Fibroblast of lung (primary cell): Measurements from ENCODE around the gene RPUSD3. TPM values are rescaled to one million over a fixed set of nuclear protein-coding genes. Genes with fewer than 3 reads are reported as not detected.

Source experiments
- DNase-seq, 2 donors: peaks; one replicate each; pipeline versions ENCODE4 v3.0.0 to v3.0.0-alpha.2; 2010; ENCODE audit warnings: low read depth in 2 of 2
- H2AFZ ChIP-seq: 2 replicates; pipeline ENCODE4 v1.5.1; 2012; ENCODE audit warnings: low read length, control low read depth, inconsistent platforms
- H3K27ac ChIP-seq: 2 replicates; pipeline ENCODE4 v1.5.1; 2011; ENCODE audit warnings: low read length, control low read depth; ENCODE audit not compliant: insufficient read depth
- H3K27me3 ChIP-seq: 2 replicates; pipeline ENCODE4 v1.5.1; 2011; ENCODE audit warnings: mild to moderate bottlenecking, low read length; ENCODE audit not compliant: control insufficient read depth, insufficient read depth
- H3K36me3 ChIP-seq: 2 replicates; pipeline ENCODE4 v1.5.1; 2011; ENCODE audit warnings: low read length; ENCODE audit not compliant: control insufficient read depth, insufficient read depth
- H3K4me1 ChIP-seq: 2 replicates; pipeline ENCODE4 v1.5.1; 2011; ENCODE audit warnings: low read length; ENCODE audit not compliant: control insufficient read depth, insufficient read depth; ENCODE audit errors: extremely low read depth
- H3K4me2 ChIP-seq: 2 replicates; pipeline ENCODE4 v1.5.1; 2011; ENCODE audit warnings: low read length, control low read depth; ENCODE audit not compliant: insufficient read depth; ENCODE audit errors: extremely low read depth
- H3K4me3 ChIP-seq, 4 experiments: fragments of 200-600 bp in 1 of 4; sonication (generic) in 1 of 4; replicated peaks in 1 of 4; 2 replicates each; pipeline ENCODE4 v1.5.1; 2011 to 2016; ENCODE audit warnings: low read length in 4 of 4, low read depth in 3 of 4, mild to moderate bottlenecking in 3 of 4, control low read depth in 2 of 4, inconsistent platforms in 1 of 4, mixed read lengths in 1 of 4; ENCODE audit not compliant: insufficient read depth in 1 of 4; ENCODE audit errors: control extremely low read depth in 1 of 4
- H3K79me2 ChIP-seq: 2 replicates; pipeline ENCODE4 v1.5.1; 2012; ENCODE audit warnings: mild to moderate bottlenecking, low read length, inconsistent platforms; ENCODE audit not compliant: control insufficient read depth, insufficient read depth
- H3K9ac ChIP-seq: 2 replicates; pipeline ENCODE4 v1.5.1; 2011; ENCODE audit warnings: mild to moderate bottlenecking, low read length, control low read depth; ENCODE audit not compliant: insufficient read depth
- H3K9me3 ChIP-seq: 2 replicates; pipeline ENCODE4 v1.5.1; 2012; ENCODE audit warnings: low read depth, low read length; ENCODE audit not compliant: control insufficient read depth, insufficient read depth
- H4K20me1 ChIP-seq: 2 replicates; pipeline ENCODE4 v1.5.1; 2011; ENCODE audit warnings: low read length; ENCODE audit not compliant: control insufficient read depth, insufficient read depth; ENCODE audit errors: extremely low read depth
- EZH2 ChIP-seq: IDR thresholded peaks from 2 replicates; pipeline ENCODE4 v1.5.1; 2012; ENCODE audit warnings: low read length, control low read depth, mild to moderate bottlenecking; ENCODE audit errors: missing control alignments
- polyA plus RNA-seq, 2 donors: library from polyadenylated mRNA; depleted of rRNA in 1 of 2; stranded (reverse) in 1 of 2; unstranded in 1 of 2; fragments of >200 nt; gene quantifications; 2 replicates each; pipeline ENCODE4 v1.2.1, GENCODE V29; 2011 to 2012; ENCODE audit warnings: missing spikeins in 1 of 2
- total RNA-seq: library from RNA; depleted of rRNA; stranded (reverse); fragments of >200 nt; gene quantifications from 2 replicates; pipeline ENCODE4 v1.2.1, GENCODE V29; 2014
- TF ChIP-seq, protein P1 (sequence below), 2 donors: IDR thresholded peaks in 1 of 2; conservative IDR thresholded peaks in 1 of 2; 1 replicate in 1 of 2; 2 replicates in 1 of 2; pipeline ENCODE4 v1.5.1; 2011 to 2012; ENCODE audit warnings: low read length in 2 of 2, control low read depth in 1 of 2, inconsistent platforms in 1 of 2, low read depth in 1 of 2, mild to moderate bottlenecking in 1 of 2

RPUSD3 gene
- total and polyA plus RNA-seq, 2 donors (not counting 1 experiment from before 2014, with no cell fraction given): 17.3 to 22.1 TPM

DNA sequence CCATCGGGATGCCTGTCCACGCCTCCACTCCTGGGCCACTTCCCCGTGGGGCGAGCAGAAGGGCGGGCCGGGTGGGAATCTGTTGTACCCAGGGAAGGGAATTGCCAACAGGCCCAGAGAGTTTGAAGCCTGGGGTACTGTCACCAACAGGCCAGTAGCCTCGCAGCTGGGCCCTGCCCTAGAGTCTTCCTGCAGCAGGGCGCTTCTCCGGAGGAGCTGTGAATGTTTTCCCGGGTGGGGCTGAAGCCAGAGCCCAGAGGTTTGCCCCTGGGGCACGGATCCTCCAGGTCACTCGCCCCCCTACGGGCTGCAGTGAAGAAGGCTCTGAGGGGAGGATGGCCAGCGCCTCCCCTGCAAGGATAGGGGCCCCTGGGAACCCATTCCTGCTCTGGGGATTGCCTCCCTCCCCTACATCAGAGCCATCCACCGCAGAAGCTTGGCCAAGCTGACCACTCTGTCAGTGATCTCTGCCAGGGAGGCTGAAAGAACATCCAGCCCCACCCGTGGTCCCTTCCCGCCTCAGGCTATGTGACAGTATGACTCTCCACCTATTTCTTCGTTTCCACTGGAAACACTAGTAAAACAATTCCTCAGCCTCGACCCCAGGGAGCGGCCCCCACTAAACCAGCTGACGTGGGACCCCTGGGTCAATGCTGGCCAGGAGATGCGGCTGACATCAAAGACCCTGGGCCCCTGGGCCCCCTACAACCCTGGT, 19.4 kb upstream of the RPUSD3 start:
- peaks cover 5% of the 10 kb centered on the region for H3K4me1 ChIP-seq
- H3K4me2 ChIP-seq: no peak overlapping the region
- TF ChIP-seq, protein P1, sequence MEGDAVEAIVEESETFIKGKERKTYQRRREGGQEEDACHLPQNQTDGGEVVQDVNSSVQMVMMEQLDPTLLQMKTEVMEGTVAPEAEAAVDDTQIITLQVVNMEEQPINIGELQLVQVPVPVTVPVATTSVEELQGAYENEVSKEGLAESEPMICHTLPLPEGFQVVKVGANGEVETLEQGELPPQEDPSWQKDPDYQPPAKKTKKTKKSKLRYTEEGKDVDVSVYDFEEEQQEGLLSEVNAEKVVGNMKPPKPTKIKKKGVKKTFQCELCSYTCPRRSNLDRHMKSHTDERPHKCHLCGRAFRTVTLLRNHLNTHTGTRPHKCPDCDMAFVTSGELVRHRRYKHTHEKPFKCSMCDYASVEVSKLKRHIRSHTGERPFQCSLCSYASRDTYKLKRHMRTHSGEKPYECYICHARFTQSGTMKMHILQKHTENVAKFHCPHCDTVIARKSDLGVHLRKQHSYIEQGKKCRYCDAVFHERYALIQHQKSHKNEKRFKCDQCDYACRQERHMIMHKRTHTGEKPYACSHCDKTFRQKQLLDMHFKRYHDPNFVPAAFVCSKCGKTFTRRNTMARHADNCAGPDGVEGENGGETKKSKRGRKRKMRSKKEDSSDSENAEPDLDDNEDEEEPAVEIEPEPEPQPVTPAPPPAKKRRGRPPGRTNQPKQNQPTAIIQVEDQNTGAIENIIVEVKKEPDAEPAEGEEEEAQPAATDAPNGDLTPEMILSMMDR (conservative IDR thresholded peaks at IDR 0.05 in 1 of 2, IDR thresholded peaks at IDR 0.05 in 1 of 2; ENCODE audit: low read depth in 1 of 2, low read length in 2 of 2): no peak
- no peak for TF ChIP-seq EZH2
- H2AFZ ChIP-seq: peak overlapping the region; percentile 78
- no peaks in the 10 kb centered on the region for H3K27me3 ChIP-seq
- DNase-seq: no peak
- H3K9me3 ChIP-seq: no peaks in the 10 kb centered on the region
- no peak overlapping the region for H3K27ac ChIP-seq
- no peak overlapping the region for H3K4me3 ChIP-seq
- H3K36me3 ChIP-seq: no peaks in the 10 kb centered on the region
- no peaks in the 10 kb centered on the region for H3K79me2 ChIP-seq
- H3K9ac ChIP-seq: no peak overlapping the region
- H4K20me1 ChIP-seq: no peaks in the 10 kb centered on the region

DNA sequence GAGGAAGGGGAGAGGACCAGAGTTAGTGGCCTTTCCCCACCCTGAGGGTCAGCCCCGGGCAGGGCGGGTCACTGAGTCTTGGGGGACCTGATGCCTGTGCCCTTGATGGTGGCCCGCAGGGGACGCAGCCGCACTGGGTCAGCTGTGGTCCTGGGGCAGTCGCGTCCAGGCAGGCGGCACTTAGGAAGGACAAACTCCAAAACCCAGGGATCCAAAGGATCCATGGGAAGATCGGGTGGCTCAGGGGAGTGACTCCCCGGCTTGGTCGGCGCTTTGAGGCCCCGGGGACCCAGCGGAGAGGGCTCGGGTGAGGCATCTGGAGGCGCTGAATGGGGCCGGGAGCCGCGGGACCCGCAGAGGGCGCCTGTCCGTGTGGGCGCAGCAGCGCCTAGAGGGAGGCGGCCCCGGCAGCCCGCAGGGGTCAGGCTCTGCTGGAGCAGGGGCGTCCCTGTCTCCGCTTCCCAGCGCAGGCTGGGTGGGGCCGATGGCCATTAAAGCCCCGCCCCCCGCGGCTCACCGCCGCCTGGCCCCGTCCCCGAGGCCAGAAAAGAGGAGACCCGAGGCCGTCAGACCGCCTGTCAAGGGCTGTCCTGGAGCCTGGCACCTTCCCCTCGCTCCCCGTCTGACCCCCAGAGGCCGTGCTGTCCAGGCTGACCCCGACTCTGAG, 18.7 kb upstream of the RPUSD3 start:
- peak overlapping the region; percentile 78 for H2AFZ ChIP-seq
- H3K4me3 ChIP-seq: no peak overlapping the region
- peak; percentile 15 to 59 for DNase-seq

DNA sequence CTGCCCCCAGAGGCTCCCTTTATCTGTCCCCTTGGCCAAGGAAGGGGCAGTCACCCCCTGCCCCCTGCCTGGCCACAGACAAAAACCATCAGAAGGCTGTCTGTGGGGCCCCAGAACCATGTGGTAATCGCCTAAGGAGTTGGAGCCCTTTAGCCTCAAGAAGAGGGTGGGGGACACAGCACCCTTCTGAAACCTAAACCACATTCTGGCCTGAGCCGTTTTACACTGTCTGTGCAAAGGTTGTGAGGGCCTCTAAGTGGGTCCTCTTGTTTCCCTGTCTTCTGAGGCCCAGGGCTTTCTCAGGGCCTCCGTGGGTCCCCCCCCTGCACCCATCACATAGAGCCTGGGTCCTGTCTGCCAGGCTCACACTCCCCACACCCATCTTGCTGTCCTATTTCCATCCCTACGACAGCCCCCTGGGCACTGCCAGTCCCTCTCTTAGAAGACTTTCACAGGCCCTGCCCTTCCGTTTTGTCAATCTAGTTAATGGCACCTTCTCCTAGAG, 17.9 kb upstream of the RPUSD3 start:
- Histone ChIP-seq H3K27ac (no peak overlapping the region), H3K4me3 (no peak overlapping the region), H4K20me1 (no peaks in the 10 kb centered on the region), H3K9ac (no peak overlapping the region), H3K4me2 (no peak overlapping the region), H3K4me1 (peaks cover 5% of the 10 kb centered on the region), H3K79me2 (no peaks in the 10 kb centered on the region), H3K9me3 (no peaks in the 10 kb centered on the region), H3K36me3 (no peaks in the 10 kb centered on the region), H3K27me3 (no peaks in the 10 kb centered on the region), H2AFZ (no peak overlapping the region)
- TF ChIP-seq, protein P1 (conservative IDR thresholded peaks at IDR 0.05 in 1 of 2, IDR thresholded peaks at IDR 0.05 in 1 of 2; ENCODE audit: low read depth in 1 of 2, low read length in 2 of 2): no peak
- TF ChIP-seq EZH2: no peak
- no peak for DNase-seq

More for the DNA sequence above, 18.7 kb upstream of the RPUSD3 start:
- TF ChIP-seq EZH2: no peak
- TF ChIP-seq, protein P1 (conservative IDR thresholded peaks at IDR 0.05 in 1 of 2, IDR thresholded peaks at IDR 0.05 in 1 of 2; ENCODE audit: low read depth in 1 of 2, low read length in 2 of 2): peak; percentile 28 to 40
- H3K27ac ChIP-seq: no peak overlapping the region
- H3K79me2 ChIP-seq: no peaks in the 10 kb centered on the region
- H3K9me3 ChIP-seq: no peaks in the 10 kb centered on the region
- no peaks in the 10 kb centered on the region for H3K27me3 ChIP-seq
- no peaks in the 10 kb centered on the region for H3K36me3 ChIP-seq
- no peaks in the 10 kb centered on the region for H4K20me1 ChIP-seq
- no peak overlapping the region for H3K4me2 ChIP-seq
- no peak overlapping the region for H3K9ac ChIP-seq
- peaks cover 5% of the 10 kb centered on the region for H3K4me1 ChIP-seq
